ENCODE results near the gene DHODH.
"Not testable (repeated sequence)": the region's sequence is repeated elsewhere in the genome, so short reads cannot be mapped to it uniquely, and the experiment has no call there.

The DHODH gene

DNA sequence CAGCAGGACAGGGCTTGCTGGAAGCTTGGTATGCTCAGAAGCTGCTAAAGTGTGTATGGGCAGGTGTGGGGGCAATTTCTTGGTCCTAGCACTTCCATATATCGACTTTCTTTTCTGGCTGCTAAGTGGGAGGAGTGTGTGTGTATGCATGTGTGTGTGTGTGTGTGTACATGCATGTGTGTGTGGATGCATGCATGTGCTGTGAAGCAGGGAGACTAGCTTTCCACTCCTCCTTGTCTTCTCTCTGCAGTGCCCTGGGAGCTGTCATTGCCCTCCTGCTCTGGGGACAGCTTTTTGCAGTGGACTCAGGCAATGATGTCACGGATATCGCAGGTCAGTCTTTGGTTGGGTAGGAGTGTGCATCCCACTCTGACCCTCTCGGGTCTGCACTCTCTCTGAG is 47.4 kb downstream of the DHODH start:
- DNase-seq: no peak

DNA sequence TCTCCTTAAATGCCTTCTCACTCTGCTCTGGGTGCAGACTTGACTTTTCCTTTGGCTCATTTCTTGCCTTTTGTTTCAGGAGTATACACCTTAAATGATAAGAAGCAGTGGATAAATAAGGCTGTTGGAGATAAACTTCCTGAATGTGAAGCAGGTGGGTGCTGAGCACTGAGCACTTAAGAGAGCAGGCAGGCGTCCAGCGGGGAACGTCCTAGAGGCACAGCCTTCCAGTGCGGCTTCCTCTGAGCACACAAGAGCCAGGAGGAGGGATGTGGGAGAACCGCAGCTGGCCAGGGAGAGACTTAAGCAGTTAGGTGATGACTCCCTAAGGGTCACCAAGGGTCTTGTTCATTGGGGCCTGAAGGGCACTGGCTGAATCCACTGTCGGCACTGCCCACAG is 48.8 kb downstream of the DHODH start:
- not testable (repeated sequence) for DNase-seq

- DNase-seq: not testable (repeated sequence)
Observed at GRCh38 chr16:72059060-72059459, 50.5 kb downstream of the DHODH start.

DNA sequence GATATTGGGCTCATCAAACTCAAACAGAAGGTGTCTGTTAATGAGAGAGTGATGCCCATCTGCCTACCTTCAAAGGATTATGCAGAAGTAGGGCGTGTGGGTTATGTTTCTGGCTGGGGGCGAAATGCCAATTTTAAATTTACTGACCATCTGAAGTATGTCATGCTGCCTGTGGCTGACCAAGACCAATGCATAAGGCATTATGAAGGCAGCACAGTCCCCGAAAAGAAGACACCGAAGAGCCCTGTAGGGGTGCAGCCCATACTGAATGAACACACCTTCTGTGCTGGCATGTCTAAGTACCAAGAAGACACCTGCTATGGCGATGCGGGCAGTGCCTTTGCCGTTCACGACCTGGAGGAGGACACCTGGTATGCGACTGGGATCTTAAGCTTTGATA is 51.9 kb downstream of the DHODH start:
- DNase-seq: no peak

GRCh38 chr16:72061564-72061963 is 53.0 kb downstream of the DHODH start:
- DNase-seq: no peak

DNA sequence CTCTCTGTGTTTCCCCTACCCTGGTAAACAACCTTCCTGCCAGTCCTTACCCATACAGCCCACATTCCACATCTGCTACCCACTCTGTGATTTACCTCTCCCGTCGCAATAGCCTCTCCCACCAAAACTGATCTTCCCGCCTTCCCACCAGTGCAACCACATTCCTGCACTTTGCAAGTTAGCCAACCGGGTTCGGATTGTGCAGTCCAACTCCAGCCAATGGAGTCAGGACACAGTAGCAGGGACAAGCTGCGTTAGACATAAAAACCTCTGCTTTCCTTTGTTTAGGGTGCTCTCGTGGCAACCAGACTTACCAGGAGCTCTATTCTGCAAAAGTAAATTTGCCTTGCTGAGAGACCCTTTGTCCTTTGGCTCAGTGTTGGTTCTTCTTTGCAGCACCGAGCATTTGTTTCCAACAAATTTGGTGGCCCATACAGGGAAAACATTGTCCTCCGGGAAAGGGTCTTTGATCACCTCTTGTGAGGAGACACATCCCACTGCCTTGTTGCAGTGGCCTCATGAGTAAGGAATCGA is 55.9 kb downstream of the DHODH start:
- no peak for DNase-seq

DNA sequence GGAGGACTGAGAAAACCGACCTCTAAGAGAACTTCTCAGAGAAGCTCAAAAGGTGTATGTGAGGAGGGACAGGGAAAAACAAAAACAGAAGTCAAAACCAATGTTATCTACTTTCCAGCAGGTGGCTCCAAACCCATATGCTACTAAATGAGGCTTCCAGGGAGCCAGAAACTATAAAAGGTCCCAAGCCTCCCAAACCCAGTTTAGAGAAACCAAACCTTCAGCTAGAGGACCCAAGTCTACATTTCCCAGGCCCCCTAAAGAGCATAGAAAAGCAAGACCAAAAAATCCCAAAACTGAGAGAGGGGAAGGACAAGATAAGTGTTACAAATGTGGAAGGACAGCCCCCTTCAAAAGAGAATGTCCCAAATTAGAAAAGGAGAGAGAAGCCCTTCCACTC is 58.2 kb downstream of the DHODH start:
- peak; percentile 24 for DNase-seq

- no peak for DNase-seq
Observed at GRCh38 chr16:72068930-72069329, 60.4 kb downstream of the DHODH start.

GRCh38 chr16:72072514-72073342 is 64.2 kb downstream of the DHODH start:
- DNase-seq: no peak

GRCh38 chr16:72073560-72074230 is 65.2 kb downstream of the DHODH start:
- DNase-seq: no peak

GRCh38 chr16:72075067-72075466 is 66.5 kb downstream of the DHODH start:
- not testable (repeated sequence) for DNase-seq

All from 8988T (cell line).